LNCaP clone FGC (cell line): ENCODE measurements around the gene NPY2R.

Experiments
- DNase-seq: peaks from one replicate; pipeline ENCODE4 v3.0.0-alpha.2; 2011; ENCODE audit warnings: low read depth
- H3K4me3 ChIP-seq: 2 replicates; pipeline ENCODE4 v1.5.1; 2011; ENCODE audit warnings: mild to moderate bottlenecking, low read depth, low read length, control low read depth
- TF ChIP-seq, protein P1 (sequence below): IDR thresholded peaks from 2 replicates; pipeline ENCODE4 v1.5.1; 2012; ENCODE audit warnings: mild to moderate bottlenecking; ENCODE audit not compliant: control insufficient read depth, insufficient read depth; ENCODE audit errors: extremely low read depth

NPY2R gene

DNA sequence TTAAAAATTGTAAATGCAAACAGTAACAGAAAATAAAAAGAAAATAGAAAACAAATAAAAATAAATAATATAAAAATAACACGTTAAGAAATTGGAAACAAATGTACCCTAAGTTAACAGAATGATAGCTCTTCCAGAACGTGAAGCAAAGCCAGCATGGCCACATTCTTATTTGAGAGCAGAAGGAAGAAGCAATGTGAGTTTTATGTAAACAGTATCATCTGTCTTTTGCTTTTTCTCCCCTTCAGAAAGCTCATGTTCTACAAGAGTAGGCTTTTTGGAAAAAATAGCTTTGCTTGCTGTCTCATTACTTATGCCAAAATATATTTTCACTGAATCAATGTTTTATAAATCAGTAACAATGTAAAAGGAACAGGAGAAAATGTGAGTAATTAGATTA lies 18.7 kb downstream of the NPY2R start:
- no peak for DNase-seq
- H3K4me3 ChIP-seq, result no peak overlapping the region
- TF ChIP-seq, protein P1, sequence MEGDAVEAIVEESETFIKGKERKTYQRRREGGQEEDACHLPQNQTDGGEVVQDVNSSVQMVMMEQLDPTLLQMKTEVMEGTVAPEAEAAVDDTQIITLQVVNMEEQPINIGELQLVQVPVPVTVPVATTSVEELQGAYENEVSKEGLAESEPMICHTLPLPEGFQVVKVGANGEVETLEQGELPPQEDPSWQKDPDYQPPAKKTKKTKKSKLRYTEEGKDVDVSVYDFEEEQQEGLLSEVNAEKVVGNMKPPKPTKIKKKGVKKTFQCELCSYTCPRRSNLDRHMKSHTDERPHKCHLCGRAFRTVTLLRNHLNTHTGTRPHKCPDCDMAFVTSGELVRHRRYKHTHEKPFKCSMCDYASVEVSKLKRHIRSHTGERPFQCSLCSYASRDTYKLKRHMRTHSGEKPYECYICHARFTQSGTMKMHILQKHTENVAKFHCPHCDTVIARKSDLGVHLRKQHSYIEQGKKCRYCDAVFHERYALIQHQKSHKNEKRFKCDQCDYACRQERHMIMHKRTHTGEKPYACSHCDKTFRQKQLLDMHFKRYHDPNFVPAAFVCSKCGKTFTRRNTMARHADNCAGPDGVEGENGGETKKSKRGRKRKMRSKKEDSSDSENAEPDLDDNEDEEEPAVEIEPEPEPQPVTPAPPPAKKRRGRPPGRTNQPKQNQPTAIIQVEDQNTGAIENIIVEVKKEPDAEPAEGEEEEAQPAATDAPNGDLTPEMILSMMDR, result no peak

DNA sequence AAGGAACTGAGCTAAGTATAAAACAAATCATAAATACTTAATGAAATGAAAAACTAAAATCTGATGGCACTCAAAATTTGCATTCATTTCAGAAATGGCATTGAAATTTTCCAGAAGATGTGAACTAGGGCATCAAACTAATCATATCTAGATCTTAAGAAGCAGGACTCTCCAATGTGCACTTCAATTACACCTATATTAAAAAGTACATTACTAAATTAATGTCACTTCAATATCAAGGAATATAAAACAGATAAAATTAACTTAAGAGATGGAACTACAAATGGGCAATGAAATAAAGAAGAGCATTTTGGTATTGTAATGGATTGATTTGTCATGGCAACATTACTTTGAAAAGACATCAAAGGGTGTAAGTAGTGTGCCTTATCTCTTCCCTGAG lies 20.3 kb downstream of the NPY2R start:
- H3K4me3 ChIP-seq, result no peak overlapping the region
- TF ChIP-seq, protein P1, result no peak
- DNase-seq, result no peak

DNA sequence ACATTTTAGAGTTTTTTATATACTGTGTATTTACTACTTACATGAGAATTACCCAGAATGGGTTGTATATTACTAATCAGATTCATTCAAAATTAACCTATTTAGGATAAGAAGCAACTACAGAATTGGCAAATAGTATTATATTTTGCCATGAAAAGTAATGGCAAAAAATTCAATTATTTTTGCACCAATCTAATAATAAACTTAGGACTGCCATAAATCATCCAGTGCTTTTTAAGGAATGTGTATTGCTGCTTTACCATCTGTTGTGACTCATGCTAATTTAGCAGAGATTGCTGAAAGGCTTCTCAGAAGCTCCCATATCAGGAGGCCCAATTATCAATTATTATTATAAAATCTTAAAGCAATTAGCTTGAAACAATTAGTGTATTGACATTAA lies 24.0 kb downstream of the NPY2R start:
- TF ChIP-seq, protein P1, result no peak
- DNase-seq, result no peak
- H3K4me3 ChIP-seq, result no peak overlapping the region

DNA sequence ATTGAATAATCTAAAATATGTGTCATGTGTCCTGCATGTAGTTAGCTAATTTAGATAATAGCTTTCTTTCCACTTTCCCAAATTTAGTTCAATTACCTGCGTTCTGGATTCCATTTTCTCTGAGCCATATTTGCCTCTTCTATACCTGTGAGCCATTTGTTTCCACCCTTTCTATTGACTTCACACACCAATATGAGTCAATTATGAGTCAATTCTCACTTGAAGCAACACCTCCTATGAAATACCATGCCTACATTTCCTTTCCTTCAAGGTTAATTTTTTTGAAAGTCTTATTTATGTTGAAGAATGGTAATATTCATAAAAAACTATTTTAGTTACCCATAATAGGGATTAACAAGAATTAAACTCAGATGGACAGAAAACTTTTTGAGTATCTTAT lies 25.8 kb downstream of the NPY2R start:
- DNase-seq, result no peak
- TF ChIP-seq, protein P1, result no peak
- H3K4me3 ChIP-seq, result no peak overlapping the region

DNA sequence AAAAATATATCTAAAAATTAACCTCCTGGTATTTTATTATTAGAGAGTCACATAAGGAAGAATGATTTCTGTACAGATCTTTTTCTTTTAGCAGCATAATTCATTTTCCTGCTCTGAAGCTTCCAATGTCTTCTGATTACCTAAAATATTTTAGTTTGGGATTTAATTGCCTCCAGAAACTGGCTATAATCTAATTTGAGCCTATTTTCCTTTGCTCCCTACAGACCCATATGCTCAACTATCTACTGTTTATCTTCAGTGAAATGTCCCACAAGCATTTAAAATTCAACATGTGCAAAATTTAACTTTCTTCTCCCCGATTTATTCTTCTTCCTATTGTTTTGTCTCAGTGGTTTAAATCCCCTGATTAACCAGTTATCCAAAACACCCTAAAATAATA lies 29.1 kb downstream of the NPY2R start:
- H3K4me3 ChIP-seq, result no peak overlapping the region
- no peak for DNase-seq
- TF ChIP-seq, protein P1, result no peak

DNA sequence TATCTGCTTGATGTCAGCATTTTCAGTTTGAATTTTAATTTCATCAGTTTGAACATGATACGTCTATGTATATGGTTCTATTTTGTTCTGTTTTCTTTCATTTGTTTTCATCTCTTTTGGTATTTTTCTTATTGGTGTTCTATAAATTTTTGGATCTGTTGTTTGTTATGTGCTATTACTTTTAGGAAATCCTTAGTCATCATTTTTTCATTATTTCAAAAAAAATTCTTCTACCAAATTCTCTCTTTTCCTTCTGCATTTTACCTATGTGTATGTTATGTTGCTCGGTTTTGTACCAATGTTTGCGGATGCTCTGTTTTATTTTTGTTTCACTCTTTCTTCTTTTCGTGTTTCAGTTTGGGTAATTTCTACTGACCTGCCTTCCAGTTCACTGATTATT lies 32.8 kb downstream of the NPY2R start:
- no peak overlapping the region for H3K4me3 ChIP-seq
- no peak for DNase-seq
- TF ChIP-seq, protein P1, result no peak

DNA sequence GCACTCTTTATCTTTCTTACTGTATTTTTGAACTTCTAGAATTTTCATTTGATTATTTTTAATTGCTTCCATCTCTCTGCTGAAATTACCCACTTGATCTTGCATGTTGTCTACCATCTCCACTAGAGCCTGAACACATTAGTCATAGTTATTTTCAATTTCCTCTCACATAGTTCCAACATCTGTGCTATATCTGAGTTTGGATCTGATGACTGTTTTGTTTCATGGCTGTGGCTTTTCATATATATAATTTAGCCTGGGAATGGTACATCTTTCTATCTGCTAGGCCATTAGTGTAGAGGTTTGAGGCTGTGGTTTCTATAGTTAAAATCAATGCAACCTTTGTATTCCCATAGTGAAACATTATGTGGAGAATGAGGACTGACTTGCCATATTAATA lies 33.2 kb downstream of the NPY2R start:
- H3K4me3 ChIP-seq, result no peak overlapping the region
- TF ChIP-seq, protein P1, result no peak
- no peak for DNase-seq
